NCI-H2227 treated with DMSO at 0.1 percent for 48 hours (cell line): ENCODE measurements around the gene OR5K4.

Experiments used
- DNase-seq: peaks from one replicate; lab custom pipeline; 2025; lab: John Stamatoyannopoulos, UW

The OR5K4 gene, protein sequence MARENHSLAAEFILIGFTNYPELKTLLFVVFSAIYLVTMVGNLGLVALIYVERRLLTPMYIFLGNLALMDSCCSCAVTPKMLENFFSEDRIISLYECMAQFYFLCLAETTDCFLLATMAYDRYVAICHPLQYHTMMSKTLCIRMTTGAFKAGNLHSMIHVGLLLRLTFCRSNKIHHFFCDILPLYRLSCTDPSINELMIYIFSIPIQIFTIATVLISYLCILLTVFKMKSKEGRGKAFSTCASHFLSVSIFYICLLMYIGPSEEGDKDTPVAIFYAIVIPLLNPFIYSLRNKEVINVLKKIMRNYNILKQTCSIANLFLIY

DNA sequence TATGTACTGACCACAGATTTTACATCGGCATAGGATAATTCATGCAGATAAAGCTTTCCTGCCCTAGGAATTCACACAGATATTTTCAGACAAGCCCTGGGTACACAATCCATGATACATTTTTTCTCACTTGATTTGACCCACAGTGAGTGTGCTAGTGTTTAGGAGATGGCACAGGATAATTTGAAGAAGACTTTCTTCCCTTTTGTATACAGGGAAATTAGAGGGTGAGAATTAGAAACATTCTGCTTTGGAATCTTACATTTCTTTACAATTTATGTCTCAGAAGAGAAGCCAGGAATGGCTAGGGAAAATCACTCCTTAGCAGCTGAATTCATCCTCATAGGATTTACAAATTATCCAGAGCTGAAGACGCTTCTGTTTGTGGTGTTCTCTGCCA lies at the start of gene OR5K4:
OR5K4 (plus strand) TSS at position 301 of the 400 bp plus-strand sequence; CDS start at position 301, 0 bp downstream.
- DNase-seq, result no peak

DNA sequence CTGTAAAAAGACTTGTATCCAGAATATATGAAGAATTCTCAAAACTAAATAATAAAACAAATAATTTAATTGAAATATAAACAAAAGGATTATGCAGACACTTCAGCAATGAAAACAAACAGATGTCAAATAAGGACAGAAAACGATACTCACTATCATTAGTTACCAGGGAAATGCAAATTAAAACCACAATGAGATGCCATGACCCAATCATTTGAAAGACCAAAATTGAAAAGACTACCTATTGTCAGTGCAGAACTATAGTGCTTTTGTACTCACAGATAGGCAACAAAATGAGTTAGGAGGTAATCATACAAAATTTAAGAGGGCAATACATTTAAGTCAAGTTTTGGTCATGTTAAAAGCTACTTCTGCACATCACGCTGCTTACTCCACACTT lies 31.6 kb upstream of the OR5K4 start:
- no peak for DNase-seq

DNA sequence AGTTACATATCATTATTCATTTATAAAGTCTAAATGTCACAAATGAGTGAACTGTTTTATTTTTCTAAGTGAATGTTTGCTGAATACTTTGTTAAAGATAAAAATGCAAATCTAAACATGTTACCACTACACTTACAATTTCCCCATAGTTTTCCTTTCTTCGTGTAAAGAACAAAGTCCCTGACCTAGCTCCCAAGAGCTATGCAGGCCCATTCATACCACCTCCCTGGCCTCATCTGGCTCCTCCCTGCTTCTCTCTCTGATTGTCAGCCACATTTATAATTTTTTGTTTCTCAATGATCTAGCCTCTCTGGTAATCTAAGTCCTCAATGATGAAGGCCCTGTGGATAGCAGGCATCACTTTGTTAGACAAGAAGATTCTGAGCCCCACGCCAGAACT lies 31.0 kb upstream of the OR5K4 start:
- DNase-seq, result no peak

DNA sequence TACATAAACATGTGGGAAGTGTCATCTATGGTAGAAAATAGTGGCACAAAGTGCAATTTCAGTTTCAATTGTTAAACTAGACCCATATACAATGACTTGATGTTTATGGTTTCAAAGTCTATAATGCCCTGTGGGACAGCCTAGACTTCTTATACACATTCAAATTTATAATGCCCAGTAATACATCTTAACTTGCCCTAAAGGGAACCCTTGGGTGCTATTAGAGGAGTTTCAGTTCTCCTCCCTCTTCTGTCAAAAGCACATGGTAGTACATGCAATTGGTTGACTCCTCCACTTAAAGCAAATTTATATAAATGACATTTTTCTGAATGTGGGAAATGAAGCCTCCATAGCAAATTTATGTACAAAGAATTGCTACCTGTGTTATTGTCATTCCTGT lies 30.2 kb upstream of the OR5K4 start:
- no peak for DNase-seq

DNA sequence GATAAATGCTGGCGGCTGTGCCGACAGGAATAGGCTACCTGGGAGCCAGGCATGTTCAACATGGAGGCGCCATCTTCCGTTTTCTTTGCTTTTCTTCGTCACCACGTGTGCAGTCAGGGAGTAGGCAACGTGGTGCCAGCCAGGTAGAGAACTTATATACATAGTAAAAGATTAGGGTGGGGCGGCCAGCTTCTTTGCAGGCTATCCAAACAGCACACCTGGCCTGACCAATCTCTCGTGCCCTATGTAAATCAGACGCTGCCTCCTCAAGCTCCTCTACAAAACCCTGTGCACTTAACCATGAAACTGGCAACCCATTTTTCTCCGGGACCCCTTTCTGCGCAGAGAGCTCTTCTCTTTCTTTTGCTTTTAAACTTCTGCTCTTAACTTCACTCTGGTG lies 28.6 kb upstream of the OR5K4 start:
- DNase-seq, result no peak

DNA sequence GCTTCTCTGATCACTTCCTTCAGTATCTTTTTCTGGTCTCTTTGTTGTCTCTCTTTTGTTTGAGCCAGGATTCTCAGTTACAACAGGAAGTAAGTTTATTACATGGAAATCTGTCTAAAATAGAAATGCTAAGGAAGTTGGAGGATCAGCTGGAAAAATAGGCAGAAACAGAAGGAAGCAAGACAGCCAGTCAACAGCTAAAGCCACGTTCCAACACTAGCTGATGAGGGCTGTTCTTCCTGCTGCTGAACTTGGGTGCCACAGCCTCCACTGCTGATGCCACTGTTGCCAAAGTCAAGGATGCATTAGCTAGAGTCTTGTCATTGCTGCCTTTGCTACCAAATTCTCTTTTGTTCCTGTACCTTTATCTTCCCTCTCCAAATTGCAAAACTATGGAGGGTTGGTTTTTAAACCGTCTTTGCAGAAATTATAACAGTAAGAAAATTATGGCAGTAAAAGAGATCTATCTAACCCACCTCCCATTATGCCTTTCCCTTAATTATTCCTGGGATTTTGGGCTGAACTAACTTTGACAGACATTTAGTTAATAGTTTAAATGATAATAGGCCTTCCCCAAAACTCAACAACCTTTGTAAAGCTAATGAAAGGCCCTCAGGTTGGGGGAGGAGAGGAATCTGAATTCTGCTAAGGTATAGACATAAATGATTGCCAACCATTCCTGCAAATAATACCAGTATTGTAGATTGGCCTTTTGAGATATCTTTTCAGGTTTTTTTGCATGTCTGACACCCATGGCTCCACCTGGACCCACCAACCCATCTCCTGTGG lies 27.4 kb upstream of the OR5K4 start:
- no peak for DNase-seq

DNA sequence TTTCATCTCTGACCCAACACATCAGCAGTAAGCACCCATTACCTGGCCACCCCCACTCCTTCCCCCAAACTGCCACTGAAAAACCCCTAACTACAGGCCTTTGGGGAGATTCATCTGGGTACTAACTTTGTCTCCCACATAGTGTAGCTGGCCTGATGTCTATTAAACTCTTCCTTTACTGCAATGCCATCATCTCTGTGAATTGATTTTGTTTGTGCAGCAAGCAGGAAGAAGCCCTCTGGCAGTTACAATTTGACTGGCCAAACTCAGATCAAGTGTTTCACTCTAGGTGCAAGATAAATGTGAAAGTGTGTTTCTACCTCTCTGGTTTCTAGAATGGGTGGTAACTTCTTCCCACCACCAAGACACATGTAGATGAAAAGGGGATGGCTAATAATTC lies 26.7 kb upstream of the OR5K4 start:
- no peak for DNase-seq

DNA sequence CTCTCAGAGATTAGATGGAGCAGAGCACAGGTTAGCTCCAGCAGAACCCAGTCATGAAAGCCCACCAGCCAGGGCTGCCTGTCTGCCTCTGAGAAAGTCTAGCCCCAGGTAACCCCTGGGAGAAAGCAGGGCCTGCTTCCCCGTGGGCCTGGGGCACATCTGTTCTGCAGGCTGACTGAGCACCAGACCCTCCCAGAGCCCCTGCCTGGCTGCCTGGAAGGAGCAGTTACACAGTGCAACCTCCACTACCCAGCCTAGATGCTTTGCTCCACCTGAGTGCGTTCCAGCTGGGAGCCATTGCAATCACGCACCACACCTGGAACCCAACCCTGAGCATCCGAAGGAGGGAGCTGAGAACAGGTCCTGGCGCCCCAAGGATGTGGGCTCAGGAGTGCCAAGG lies 24.7 kb upstream of the OR5K4 start:
- no peak for DNase-seq

DNA sequence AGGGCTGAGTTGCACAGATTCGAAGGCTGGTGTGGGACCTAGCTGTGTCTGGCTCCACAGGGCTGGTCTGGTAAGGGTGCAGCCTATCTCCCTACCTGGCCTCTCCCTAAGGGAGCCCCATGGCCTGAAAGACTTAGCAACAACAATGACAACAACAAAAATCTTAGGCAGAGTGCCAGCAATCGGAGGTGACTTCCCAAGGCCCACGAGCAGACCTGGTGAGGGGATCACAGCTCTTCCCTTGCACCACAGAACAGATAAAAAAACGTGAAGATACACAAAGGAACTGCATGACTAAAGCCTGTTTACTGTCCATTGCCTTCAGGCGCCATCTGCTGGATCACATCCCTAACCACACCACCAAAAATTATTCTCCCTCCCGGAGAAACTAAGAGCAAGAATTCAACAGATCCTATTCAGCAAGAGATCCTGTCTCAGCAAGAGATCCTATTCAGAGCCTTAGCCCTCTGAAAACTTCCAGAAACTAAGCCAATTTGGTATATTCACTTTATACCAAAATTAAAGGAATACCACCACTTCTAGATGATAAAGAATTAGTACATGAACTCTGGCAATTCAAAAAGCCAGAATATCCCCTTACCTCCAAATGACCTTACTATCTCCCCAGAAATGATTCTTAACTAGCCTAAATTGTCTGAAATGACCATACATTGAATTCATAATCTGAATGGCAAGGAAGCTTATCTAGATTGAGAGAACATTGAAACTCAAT lies 24.1 kb upstream of the OR5K4 start:
- no peak for DNase-seq

DNA sequence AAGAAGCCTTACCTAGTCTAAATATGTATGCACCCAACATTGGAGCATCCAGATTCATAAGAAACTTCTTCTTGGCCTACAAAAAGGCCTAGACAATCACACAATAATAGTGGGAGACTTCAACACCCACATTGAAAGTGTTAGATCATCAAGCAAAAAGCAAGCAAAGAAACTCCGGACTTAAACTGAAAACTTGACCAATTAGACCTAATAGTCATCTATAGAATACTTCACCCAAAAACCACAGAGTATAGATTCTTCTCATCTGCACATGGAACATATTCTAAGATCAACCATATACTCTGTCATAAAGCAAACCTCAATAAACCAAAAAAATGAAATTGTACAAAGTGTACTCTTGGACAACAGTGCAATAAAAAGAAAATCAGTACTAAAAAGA lies 22.3 kb upstream of the OR5K4 start:
- DNase-seq, result no peak

DNA sequence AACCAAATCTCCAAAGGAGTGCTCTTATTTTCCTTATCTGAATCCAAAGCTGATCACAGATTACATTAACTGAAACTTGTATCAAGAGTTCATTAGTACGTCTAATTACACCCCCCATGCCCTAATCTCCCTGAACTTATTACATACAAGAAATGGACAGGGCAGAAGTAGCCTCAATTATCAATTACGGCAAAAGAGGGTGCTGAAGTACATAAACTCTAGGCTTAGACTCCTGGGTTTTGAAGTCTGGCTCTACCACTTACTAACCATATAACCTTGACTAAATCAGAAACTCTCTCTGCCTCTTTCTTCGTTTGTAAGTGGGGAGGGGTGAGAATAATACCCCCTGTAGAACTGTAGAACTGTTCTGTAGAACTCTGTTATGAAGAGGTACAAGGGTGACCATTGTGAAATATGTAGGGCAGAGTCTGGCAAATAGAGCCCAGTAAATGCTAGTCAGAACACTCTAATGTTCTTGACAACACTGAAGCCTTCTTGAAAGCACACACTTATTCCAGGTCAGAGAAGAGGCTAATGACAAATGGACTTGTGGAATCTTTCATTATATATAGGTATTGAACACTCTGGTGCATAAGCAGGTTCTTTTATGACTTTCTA lies 19.6 kb upstream of the OR5K4 start:
- no peak for DNase-seq

DNA sequence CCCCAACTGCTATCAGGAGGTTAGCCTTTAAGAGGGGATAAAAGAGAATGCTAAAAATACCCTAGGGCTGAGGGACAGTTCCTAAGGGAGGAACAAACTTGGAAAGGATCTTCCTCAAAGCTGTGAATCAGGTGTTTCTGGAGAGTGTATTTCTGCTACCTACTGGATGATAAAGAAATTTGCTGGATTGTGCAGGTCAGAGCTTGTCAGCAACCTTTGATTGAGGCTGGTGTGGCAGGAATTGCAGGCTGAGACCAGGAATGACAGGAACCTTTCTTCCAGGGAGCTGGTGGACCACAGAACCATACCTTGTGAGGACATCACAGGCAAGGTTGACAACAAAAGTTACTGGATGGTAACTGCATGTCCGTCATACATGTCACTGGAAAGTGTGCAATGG lies 14.6 kb upstream of the OR5K4 start:
- DNase-seq, result no peak

DNA sequence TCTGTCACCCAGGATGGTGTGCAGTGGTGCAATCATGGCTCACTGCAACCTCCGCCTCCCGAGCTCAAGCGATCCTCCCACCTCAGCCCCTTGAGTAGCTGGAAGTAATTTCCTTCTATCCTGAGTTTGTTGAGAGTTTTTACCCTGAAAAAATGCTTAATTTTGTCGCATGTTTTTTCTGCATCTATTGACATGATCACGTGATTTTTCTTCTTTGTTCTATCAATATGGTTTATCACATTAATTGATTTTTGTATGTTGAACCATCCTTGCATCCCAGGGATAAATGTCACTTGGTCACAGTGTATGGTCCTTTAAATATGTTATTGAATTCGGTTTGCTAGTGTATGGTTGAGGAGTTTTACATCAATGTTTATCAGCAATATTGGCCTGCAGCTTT lies 11.9 kb upstream of the OR5K4 start:
- no peak for DNase-seq

DNA sequence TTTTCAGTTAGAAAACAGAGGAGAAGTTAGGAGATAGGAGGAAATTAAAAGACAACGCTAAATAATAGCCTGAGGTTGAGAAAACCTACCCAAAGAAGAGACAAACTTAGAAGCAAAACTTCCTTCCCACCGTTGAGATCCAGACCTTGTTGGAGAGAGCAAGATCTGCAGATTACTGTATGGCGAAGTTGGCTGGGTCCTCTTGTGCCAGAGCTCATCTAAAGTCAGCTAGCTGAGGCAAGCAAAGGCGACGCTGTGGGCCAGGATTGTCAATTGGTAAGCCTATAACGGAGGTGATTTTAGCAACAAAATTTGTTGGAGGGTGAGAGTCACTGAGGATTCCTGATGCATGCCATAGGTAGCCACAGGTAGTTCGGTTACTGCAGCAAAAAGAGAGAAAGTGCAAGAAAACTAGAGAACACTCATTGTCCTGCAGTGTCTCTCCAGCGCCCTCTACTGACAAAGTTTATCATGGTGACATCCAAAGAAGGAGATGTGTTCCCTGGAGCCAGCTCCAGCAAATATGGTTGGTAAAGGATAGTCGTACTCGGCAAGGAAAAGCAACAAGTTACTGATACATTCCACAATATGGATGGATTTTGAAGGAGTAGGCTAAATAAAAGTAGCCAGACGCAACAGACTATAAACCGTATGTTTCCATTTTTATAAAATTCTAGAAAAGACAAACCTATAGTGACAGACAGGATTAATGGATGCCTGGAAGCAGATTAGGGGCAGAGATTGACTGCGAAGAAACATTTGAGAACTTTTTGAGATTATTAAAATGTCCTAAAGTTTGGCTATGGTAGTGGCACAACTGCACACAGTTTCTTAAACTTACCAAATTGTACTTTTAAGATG lies 9.8 kb upstream of the OR5K4 start:
- no peak for DNase-seq

DNA sequence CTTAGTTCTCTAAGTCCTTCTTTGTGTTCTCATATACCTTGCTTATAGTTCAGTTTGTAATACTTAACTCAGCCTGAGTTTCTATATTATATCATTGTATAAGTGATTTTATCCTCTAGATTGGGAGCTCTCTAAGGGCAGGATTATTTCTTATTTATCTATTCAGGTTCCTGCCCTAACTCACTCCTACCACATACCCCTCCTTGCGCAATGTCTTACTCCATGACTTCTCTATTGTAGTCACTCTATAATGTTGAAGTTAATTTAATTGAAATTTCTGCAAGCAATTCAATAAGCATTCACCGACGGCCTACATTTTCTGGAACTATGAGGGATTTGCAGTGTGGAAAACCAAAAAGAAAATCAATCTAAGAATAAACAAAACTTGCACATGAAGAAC lies 3.6 kb upstream of the OR5K4 start:
- DNase-seq, result no peak

DNA sequence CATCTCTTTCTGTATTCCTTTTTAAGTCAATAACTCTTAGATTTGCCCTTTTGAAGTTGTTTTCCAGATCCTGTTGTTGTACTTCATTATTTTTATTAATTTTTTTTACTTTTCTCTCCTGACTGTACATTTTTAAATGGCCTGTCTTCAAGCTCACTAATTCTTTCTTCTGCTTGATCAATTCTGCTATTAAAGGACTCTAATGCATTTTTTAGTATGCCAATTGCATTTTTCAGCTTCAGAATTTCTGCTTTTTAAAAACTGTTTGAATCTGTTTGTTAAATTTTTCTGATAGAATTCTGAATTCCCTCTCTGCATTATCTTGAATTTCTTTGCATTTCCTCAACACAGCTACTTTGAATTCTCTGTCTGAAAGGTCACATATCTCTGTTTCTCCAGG lies 5.6 kb downstream of the OR5K4 start:
- no peak for DNase-seq

DNA sequence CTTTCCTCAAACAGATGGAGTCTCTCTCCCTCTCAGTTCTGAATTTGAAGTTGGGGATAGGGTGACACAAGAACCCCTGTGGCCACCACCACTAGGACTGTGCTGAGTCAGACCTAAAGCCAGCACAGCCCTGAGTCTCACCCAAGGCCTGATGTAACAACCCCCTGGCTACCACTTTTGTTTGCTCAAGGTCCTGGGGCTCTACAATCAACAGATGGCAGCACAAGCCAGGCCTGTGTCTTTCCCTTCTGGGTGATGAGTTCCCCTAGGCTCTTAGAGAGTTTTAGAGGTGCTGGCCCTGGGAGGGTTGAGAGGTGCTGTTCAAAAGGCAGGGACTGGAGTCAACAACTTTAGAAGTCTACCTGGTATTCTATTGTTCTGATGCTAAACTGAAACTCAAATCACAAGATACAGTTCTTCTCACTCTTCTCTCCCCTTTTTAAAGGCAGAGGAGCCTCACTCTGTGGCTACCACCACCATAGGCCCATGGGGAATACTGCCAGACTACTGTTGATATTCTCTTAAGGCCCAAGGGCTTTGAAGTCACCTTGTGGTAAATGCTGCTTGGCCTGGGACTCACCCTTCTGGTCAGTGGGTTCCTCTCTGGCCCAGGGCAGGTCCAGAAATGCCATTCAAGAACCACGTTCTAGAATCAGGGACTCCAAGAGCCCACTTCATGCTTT lies 6.5 kb downstream of the OR5K4 start:
- no peak for DNase-seq

DNA sequence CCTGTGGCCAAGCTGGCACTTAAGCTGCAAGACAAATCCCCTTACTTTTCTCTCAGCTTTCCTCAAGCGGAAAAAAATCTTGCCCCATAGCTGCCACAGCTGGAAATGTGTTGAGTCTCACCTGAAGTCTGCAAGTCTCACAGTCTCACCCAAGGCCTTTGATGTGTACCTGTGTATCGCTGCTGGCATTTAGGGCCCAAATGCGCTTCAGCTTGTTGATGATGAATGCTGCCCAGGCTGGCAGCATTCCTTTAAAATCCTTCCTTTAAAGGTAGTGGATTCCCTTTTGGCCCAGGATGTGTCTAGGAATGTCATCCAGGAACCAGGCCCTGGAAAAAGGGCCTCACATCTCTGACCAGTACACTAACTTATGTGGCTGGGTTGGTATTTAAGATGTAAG lies 7.0 kb downstream of the OR5K4 start:
- no peak for DNase-seq

DNA sequence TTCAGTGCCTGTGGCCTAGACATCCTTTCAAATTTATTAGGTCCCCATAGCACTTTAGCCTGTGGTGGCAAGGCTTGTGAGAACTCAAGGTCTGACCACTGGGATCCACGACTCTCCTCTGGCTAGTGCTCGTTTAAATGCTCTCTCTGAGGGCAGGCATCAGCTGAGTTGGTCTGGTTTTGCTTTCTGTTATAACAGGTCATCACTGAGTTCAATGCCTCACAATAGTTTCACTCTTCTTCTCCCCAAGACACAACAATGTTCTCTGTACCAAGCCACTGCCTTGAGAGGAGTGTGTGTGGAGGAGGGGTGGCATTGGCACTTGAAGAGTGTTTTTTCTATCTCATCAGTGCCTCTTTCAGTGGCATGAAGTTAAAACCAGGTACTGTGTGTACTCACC lies 7.6 kb downstream of the OR5K4 start:
- DNase-seq, result no peak

DNA sequence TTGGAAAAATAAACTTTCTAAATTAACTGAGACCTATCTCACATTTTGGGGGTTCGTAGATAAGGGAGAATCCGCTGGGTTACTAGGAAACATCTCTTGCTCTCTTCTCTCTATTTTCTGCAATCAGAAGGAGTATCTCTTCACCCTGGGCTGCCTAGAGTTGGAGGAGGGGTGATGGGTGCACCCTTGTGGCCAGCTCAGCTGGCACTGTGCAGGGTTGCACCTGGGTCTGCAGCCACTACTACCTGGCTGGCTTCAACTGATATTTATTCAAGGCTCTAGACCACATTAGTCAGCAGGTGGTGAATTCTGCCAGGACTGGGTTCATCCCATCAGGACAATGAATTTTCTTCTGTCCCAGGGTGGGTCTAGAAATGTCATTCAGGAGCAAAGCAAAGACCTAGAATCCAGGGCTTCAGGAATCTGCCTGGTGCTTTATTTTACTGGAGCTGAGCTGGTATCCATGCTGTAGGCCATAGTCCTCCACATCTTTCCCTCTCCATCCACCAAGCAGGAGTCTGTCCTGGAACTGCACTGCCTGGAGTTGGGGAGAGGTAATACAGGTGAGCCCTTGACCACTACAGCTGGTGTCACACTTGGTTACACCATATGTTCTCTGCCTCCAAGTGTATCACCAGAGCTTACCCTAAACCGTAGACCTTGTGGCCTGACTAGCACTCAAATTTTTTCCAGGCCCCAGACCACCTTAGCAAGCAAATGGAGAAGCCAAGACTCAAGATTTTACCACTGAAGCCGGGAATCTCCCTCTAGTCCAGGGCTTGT lies 14.0 kb downstream of the OR5K4 start:
- no peak for DNase-seq
